Eye (tissue), 1 donor: Measurements from ENCODE around the gene IL17C.
A peak's percentile ranks its signal among the peaks of the same experiment; 100 is the strongest.

Experiments
- DNase-seq: peaks from one replicate; pipeline ENCODE4 v3.0.0-alpha.2; 2015

The IL17C gene

GRCh38 chr16:88610909-88611812 is 27.2 kb upstream of the IL17C start:
- peak; percentile 88 for DNase-seq

- DNase-seq, result no peak
Observed at GRCh38 chr16:88613293-88613692, 25.1 kb upstream of the IL17C start.

- DNase-seq, result no peak
Observed at GRCh38 chr16:88613911-88614817, 24.2 kb upstream of the IL17C start.

GRCh38 chr16:88614818-88615580 is 23.4 kb upstream of the IL17C start:
- no peak for DNase-seq

GRCh38 chr16:88616320-88616719 is 22.1 kb upstream of the IL17C start:
- no peak for DNase-seq

GRCh38 chr16:88616736-88617135 is 21.6 kb upstream of the IL17C start:
- no peak for DNase-seq

GRCh38 chr16:88617268-88618031 is 20.9 kb upstream of the IL17C start:
- no peak for DNase-seq

GRCh38 chr16:88618182-88618955 is 20.0 kb upstream of the IL17C start:
- DNase-seq, result no peak

GRCh38 chr16:88618956-88619667 is 19.3 kb upstream of the IL17C start:
- no peak for DNase-seq

GRCh38 chr16:88619859-88620815 is 18.2 kb upstream of the IL17C start:
- no peak for DNase-seq

- no peak for DNase-seq
Observed at GRCh38 chr16:88622125-88622524, 16.2 kb upstream of the IL17C start.

- DNase-seq, result no peak
Observed at GRCh38 chr16:88622866-88623265, 15.5 kb upstream of the IL17C start.

GRCh38 chr16:88623858-88624257 is 14.5 kb upstream of the IL17C start:
- DNase-seq, result no peak

- no peak for DNase-seq
Observed at GRCh38 chr16:88624481-88624880, 13.9 kb upstream of the IL17C start.

- DNase-seq, result no peak
Observed at GRCh38 chr16:88624977-88625576, 13.3 kb upstream of the IL17C start.

- DNase-seq, result no peak
Observed at GRCh38 chr16:88626646-88627045, 11.7 kb upstream of the IL17C start.

GRCh38 chr16:88627531-88628411 is 10.6 kb upstream of the IL17C start:
- no peak for DNase-seq

GRCh38 chr16:88628512-88628974 is 9.8 kb upstream of the IL17C start:
- DNase-seq, result peak; percentile 25
